ENCODE results near the gene USP53. TPM values are rescaled to one million over a fixed set of nuclear protein-coding genes. Genes with fewer than 3 reads are reported as not detected.

USP53 gene
- total and polyA plus RNA-seq, 2 of the 13 experiments (the other 11 are each of a cell fraction or from before 2014, with no cell fraction given): 5.3 to 8.1 TPM

GRCh38 chr4:119212234-119212963 lies at the start of gene USP53 (continued):
- peak; percentile 90 for TF ChIP-seq ZSCAN29 (CRISPR knock-in tag; conservative IDR thresholded peaks at IDR 0.05)
- peak; percentile 92 for TF ChIP-seq YEATS2 (CRISPR knock-in tag; IDR thresholded peaks at IDR 0.05; ENCODE audit: borderline replicate concordance)
- TF ChIP-seq TCF7L2 (IDR thresholded peaks at IDR 0.05; ENCODE audit: low read depth, low read length): no peak
- TF ChIP-seq CBX1 (IDR thresholded peaks at IDR 0.05; ENCODE audit: low read depth): peak; percentile 27
- TF ChIP-seq JDP2 (CRISPR knock-in tag; IDR thresholded peaks at IDR 0.05; ENCODE audit: borderline replicate concordance): no peak
- no peak for TF ChIP-seq ZNF7 (CRISPR knock-in tag; IDR thresholded peaks at IDR 0.05)
- TF ChIP-seq MXD1 (CRISPR knock-in tag; IDR thresholded peaks at IDR 0.05): peak; percentile 69; the same call in 1 of the 2 replicates
- TF ChIP-seq MYPOP (CRISPR knock-in tag; IDR thresholded peaks at IDR 0.05): peak; percentile 69
- TF ChIP-seq ZNF350 (CRISPR knock-in tag; IDR thresholded peaks at IDR 0.05; ENCODE audit: borderline replicate concordance, low read depth): peak; percentile 98; the same call in 1 of the 2 replicates
- TF ChIP-seq U2AF1 (optimal IDR thresholded peaks at IDR 0.05; ENCODE audit: low read depth, low read length): peak; percentile 17
- peak; percentile 62 for TF ChIP-seq YY1 (IDR thresholded peaks at IDR 0.05; ENCODE audit: insufficient read depth, insufficient replicate concordance, low read depth, low read length)
- TF ChIP-seq SIX1 (CRISPR knock-in tag; IDR thresholded peaks at IDR 0.05; ENCODE audit: borderline replicate concordance): no peak
- no peak for TF ChIP-seq REXO4 (CRISPR knock-in tag; IDR thresholded peaks at IDR 0.05; ENCODE audit: borderline replicate concordance)
- TF ChIP-seq ARID5B (CRISPR knock-in tag; IDR thresholded peaks at IDR 0.05): peak; percentile 43; the same call in 1 of the 2 replicates
- no peak for TF ChIP-seq KDM3A (CRISPR knock-in tag; IDR thresholded peaks at IDR 0.05; ENCODE audit: low read depth)
- TF ChIP-seq RARA (CRISPR knock-in tag; IDR thresholded peaks at IDR 0.05): no peak; the same call in 1 of the 2 replicates
- peak; percentile 54 for TF ChIP-seq BORCS8-MEF2B (CRISPR knock-in tag; IDR thresholded peaks at IDR 0.05)
- TF ChIP-seq YEATS4 (CRISPR knock-in tag; IDR thresholded peaks at IDR 0.05; ENCODE audit: borderline replicate concordance): peak; percentile 20; the same call in 1 of the 2 replicates
- no peak for TF ChIP-seq PRDM4 (CRISPR knock-in tag; IDR thresholded peaks at IDR 0.05; ENCODE audit: borderline replicate concordance)
- TF ChIP-seq MZF1 (CRISPR knock-in tag; IDR thresholded peaks at IDR 0.05; ENCODE audit: borderline replicate concordance): peak; percentile 65; the same call in 1 of the 2 replicates
- no peak for TF ChIP-seq RNF2 (conservative IDR thresholded peaks at IDR 0.05; ENCODE audit: low read depth)
- TF ChIP-seq ZNF101 (CRISPR knock-in tag; IDR thresholded peaks at IDR 0.05; ENCODE audit: borderline replicate concordance, low read depth): no peak
- no peak for TF ChIP-seq ZNF672 (CRISPR knock-in tag; IDR thresholded peaks at IDR 0.05)
